Activated CD8-positive, alpha-beta T cell treated with anti-CD3 and anti-CD28 coated beads for 36 hours (primary cell): Measurements from ENCODE around the gene DNAH6. TPM values are rescaled to one million over a fixed set of nuclear protein-coding genes. Genes with fewer than 3 reads are reported as not detected.
"Not testable (repeated sequence)": the region's sequence is repeated elsewhere in the genome, so short reads cannot be mapped to it uniquely, and the experiment has no call there.

ENCODE experiments used
- ATAC-seq: fragments of 200-7000 bp; cut with Tn5 transposase; one replicate; pipeline ENCODE4 v1.10.0; 2021; ENCODE audit warnings: mild to moderate bottlenecking, moderate library complexity
- CTCF ChIA-PET: fragments of 350-600 bp; sonication (Branson Sonifier 250); formaldehyde crosslinking; loops from one replicate; lab custom pipeline; 2021; ENCODE audit warnings: antibody characterized with exemption; lab: Charles Lee
- POLR2A ChIA-PET: fragments of 350-600 bp; sonication (Branson Sonifier 250); formaldehyde crosslinking; loops from one replicate; lab custom pipeline; 2021; ENCODE audit warnings: antibody characterized with exemption; lab: Charles Lee
- DNase-seq: peaks from one replicate; pipeline ENCODE4 v3.0.0-alpha.2; 2020
- H3K27ac Mint-ChIP-seq: one replicate; pipeline ENCODE4 v1.8.0; 2021; ENCODE audit warnings: mild to moderate bottlenecking, mixed read lengths
- H3K27me3 Mint-ChIP-seq: one replicate; pipeline ENCODE4 v1.8.0; 2021; ENCODE audit warnings: mixed read lengths
- H3K36me3 Mint-ChIP-seq: one replicate; pipeline ENCODE4 v1.8.0; 2021; ENCODE audit warnings: low read depth, mixed read lengths
- H3K4me1 Mint-ChIP-seq: one replicate; pipeline ENCODE4 v1.8.0; 2021; ENCODE audit warnings: low read depth, mixed read lengths
- H3K4me3 Mint-ChIP-seq: one replicate; pipeline ENCODE4 v1.8.0; 2021; ENCODE audit warnings: mild to moderate bottlenecking, moderate library complexity, mixed read lengths
- H3K9me3 Mint-ChIP-seq: one replicate; pipeline ENCODE4 v1.8.0; 2021; ENCODE audit warnings: mixed read lengths
- intact Hi-C: fragments of 100-400 bp; cut with micrococcal nuclease; formaldehyde crosslinking; loops from one replicate; pipeline ENCODE4 v1.10.0; 2022
- total RNA-seq, 2 experiments: library from RNA; stranded (reverse); gene quantifications; one replicate each; pipeline ENCODE4 v1.2.3, GENCODE V29; 2021
- TF ChIP-seq, protein P1 (sequence below): fragments of 200-600 bp; IDR thresholded peaks from one replicate; pipeline ENCODE4 v1.8.0; 2022; ENCODE audit warnings: antibody characterized with exemption, mild to moderate bottlenecking

The DNAH6 gene, protein sequence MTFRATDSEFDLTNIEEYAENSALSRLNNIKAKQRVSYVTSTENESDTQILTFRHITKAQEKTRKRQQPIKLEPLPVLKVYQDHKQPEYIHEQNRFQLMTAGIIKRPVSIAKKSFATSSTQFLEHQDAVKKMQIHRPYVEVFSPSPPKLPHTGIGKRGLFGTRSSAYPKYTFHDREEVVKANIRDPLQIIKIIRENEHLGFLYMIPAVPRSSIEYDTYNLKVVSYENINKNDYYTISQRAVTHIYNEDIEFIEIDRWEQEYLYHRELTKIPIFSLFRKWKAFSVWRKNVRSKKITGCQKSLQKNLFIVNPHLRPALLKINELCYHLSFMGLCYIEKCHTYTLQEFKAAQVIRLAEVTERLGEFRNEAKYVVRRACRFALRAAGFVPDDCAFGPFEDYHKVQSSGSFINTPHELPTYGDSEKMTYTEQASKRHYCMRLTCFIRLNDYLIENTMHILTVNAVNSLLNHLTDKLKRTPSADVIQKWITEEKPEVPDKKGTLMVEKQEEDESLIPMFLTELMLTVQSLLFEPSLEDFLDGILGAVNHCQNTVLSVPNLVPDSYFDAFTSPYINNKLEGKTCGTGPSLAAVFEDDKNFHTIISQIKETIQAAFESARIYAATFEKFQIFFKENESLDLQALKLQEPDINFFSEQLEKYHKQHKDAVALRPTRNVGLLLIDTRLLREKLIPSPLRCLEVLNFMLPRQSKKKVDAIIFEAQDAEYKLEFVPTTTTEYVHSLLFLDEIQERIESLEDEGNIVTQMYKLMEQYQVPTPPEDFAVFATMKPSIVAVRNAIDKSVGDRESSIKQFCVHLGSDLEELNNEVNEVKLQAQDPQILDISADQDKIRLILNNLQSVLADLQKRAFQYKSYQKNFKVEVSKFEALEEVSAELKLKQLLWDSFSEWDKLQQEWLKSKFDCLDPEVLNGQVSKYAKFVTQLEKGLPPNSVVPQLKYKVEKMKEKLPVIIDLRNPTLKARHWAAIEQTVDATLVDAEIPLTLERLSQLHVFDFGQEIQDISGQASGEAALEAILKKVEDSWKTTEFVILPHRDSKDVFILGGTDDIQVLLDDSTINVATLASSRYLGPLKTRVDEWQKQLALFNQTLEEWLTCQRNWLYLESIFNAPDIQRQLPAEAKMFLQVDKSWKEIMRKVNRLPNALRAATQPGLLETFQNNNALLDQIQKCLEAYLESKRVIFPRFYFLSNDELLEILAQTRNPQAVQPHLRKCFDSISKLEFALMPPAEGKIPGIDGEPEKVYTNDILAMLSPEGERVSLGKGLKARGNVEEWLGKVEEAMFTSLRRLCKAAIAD (N-terminal part only)
- 1 to 10 TPM in 1 of 2 experiments, under 1 TPM in 1; 0.90 to 1.3 TPM for total RNA-seq

DNA sequence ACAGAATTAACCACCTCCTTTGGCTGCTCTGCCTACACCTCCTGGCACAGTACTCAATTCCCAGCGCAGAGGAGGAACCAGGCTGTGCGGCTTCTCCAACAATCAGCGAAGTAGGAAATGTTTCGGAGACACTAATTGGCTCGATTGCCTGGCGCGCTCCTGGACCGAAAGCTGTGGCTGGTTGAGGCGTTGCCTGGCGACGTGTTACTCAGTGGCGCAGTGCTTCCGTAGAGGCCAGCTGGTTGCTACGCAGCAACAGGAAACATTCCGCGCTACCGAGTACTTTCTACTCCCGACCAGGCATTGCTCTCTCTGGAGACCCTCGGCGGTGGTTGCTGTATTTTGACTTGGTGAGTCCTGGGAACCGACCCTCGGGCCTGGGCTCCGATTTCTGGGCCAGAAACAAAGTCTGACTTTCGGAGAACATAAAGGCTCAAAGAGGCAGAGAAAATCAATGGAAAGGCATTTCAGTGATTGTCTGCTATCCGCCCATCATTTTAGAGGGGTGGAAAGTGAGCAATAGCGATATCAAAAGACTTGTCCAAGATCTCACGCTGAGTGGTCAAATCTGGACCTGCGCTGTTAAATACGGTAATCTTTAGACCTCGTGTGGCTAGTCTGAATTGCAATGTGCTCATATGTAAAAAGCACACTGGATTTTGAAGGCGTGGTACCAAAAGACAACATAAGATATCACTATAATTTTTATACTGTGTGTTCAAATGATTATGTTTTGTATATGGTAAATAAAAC is at the start of gene DNAH6:
TSS of gene DNAH6 (plus strand) at position 265 of the 753 bp plus-strand sequence. CDS start 1,329 bp downstream, outside the sequence.
- H3K4me3 Mint-ChIP-seq, result peak within 1 kb of the TSS; percentile 79
- intact Hi-C loops, result no loop called here
- TF ChIP-seq, protein P1, sequence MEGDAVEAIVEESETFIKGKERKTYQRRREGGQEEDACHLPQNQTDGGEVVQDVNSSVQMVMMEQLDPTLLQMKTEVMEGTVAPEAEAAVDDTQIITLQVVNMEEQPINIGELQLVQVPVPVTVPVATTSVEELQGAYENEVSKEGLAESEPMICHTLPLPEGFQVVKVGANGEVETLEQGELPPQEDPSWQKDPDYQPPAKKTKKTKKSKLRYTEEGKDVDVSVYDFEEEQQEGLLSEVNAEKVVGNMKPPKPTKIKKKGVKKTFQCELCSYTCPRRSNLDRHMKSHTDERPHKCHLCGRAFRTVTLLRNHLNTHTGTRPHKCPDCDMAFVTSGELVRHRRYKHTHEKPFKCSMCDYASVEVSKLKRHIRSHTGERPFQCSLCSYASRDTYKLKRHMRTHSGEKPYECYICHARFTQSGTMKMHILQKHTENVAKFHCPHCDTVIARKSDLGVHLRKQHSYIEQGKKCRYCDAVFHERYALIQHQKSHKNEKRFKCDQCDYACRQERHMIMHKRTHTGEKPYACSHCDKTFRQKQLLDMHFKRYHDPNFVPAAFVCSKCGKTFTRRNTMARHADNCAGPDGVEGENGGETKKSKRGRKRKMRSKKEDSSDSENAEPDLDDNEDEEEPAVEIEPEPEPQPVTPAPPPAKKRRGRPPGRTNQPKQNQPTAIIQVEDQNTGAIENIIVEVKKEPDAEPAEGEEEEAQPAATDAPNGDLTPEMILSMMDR, result no peak
- H3K27me3 Mint-ChIP-seq, result no peaks in the 10 kb centered on the region
- H3K27ac Mint-ChIP-seq, result no peak within 1 kb of the TSS
- peak; percentile 92 for DNase-seq
- CTCF ChIA-PET, result interaction anchor here (1.7 to 3.3 kb wide), 3 partner anchors 11 to 366 kb away, joined by 4 to 12 read pairs (median 8); no protein-coding TSS in a partner anchor
- peaks cover 3% of the 10 kb centered on the region for H3K36me3 Mint-ChIP-seq
- ATAC-seq, result peak; percentile 100
- peaks cover 20% of the 10 kb centered on the region for H3K4me1 Mint-ChIP-seq
- H3K9me3 Mint-ChIP-seq, result peaks cover 7% of the 10 kb centered on the region
- POLR2A ChIA-PET, result interaction anchor here (1.0 kb wide), 1 partner anchor 345 kb away, joined by 4 read pairs; no protein-coding TSS in a partner anchor

DNA sequence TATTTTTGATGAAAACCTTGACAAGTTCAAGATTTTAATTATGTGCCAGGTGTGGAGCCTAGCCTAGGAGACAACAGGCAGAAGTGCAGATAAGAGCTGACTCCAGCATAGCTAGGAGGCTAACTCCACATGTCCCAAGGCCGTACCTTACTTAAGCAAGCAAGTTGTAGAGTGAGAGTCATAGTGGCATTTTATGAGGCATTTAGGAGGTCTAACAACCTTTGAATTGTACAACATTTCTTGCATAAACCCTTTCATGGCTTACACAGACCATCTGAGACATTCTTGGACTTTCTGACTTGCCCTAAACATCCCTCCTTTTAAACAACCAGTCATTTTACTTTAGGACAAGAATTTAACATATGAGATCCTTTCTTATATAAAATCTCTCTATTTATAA is 48.9 kb upstream of the DNAH6 start:
- no peak overlapping the region for H3K27ac Mint-ChIP-seq
- CTCF ChIA-PET, result no interaction called here
- TF ChIP-seq, protein P1, result no peak

GRCh38 chr2:84472423-84472822 is 43.9 kb upstream of the DNAH6 start:
- H3K4me1 Mint-ChIP-seq, DNase-seq, H3K27me3 Mint-ChIP-seq, H3K36me3 Mint-ChIP-seq, intact Hi-C loops, POLR2A ChIA-PET, H3K27ac Mint-ChIP-seq, H3K9me3 Mint-ChIP-seq, ATAC-seq, H3K4me3 Mint-ChIP-seq: not testable (repeated sequence)
- CTCF ChIA-PET, result interaction anchor here (1.0 kb wide), 1 partner anchor 11 kb away, joined by 3 read pairs; no protein-coding TSS in a partner anchor

More for the DNA sequence above, 48.9 kb upstream of the DNAH6 start:
- Mint-ChIP-seq H3K27me3 (no peaks in the 10 kb centered on the region), H3K4me1 (no peaks in the 10 kb centered on the region), H3K4me3 (no peak overlapping the region), H3K9me3 (peaks cover 8% of the 10 kb centered on the region), H3K36me3 (peaks cover 5% of the 10 kb centered on the region)
- ATAC-seq (no peak), DNase-seq (no peak)
- intact Hi-C loops, result no loop called here
- POLR2A ChIA-PET, result interaction anchor here (1.1 kb wide), 1 partner anchor 9 kb away, joined by 3 read pairs; no protein-coding TSS in a partner anchor

GRCh38 chr2:84472856-84473565 is 43.3 kb upstream of the DNAH6 start:
- peaks cover 10% of the 10 kb centered on the region for H3K9me3 Mint-ChIP-seq
- TF ChIP-seq, protein P1, result no peak
- ATAC-seq (no peak), DNase-seq (no peak)
- no peaks in the 10 kb centered on the region for H3K27me3 Mint-ChIP-seq
- intact Hi-C loops, result no loop called here
- H3K27ac Mint-ChIP-seq, result no peak overlapping the region
- H3K4me3 Mint-ChIP-seq, result no peak overlapping the region
- no peaks in the 10 kb centered on the region for H3K4me1 Mint-ChIP-seq
- ChIA-PET CTCF (no interaction called here), POLR2A (no interaction called here)
- H3K36me3 Mint-ChIP-seq, result peaks cover 4% of the 10 kb centered on the region
